ENCODE results near the gene PEX5.

GRCh38 chr12:7180685-7181084 is 8.8 kb upstream of the PEX5 start:
- TF ChIP-seq POLR2A (IDR thresholded peaks at IDR 0.05), result no peak
- no peak for TF ChIP-seq CTCF (IDR thresholded peaks at IDR 0.05)

Data from heart left ventricle (tissue), 13 donors.